ENCODE data around the gene XPNPEP3. TPM values are rescaled to one million over a fixed set of nuclear protein-coding genes. Genes with fewer than 3 reads are reported as not detected.
"Not testable (repeated sequence)": the region's sequence is repeated elsewhere in the genome, so short reads cannot be mapped to it uniquely, and the experiment has no call there.

Gene XPNPEP3
- total RNA-seq, 1 donor from 2014 or later: 12.6 TPM

DNA sequence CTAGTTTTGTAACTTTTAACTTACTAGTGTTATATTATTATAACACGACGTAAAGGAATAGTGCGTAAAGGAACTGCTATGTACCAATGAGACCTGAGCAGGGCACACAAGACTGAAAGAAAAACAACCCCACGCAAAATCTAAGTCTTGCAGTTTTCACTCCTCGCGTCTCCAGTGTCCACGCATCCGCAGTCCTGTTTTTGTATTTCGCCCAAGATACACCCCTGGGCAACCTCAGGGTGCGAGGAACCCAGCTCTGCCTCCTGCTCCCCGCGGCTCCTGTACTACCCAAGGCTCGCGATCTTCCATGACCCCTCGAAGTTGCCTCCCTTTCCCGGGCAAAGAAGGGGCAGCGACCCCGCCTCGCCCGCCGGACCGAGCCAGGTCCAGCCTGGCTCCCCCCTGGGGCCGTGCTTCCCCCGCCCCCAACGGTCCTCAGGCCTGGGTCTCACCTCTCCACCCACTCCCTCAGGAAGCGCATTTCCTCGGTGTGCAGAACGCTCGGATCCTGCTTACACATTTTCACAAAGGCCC, 902 bp upstream of the XPNPEP3 start:
- no peak for DNase-seq (ENCODE audit: extremely low read depth, low read depth, low spot score)

DNA sequence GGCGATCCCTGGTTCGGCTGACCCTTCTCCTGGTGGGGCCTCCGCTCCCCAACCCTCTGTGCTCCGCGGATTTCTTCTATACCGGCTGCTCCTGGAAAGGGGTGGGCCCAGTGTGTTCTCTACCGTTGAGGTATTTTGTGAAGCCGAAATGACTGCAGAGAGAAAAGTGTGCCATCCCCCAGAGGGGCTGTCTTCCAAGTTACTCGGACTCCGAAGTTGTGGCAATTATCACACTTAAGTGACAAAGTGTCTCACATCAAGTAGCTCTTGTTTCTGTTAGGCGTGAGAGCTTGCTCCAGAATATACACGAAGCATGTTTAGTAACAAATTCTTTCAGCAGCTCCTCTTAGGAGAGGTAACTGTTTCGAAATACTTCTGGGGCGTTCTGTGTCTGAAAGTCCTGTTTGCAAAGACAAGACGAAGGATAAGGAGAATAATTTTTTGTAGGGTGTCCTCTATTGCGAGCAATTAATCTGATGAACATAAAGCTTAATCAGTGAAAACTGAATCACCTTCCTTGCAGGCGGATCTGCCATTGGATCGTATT, 434 bp downstream of the XPNPEP3 start:
- no peak for DNase-seq (ENCODE audit: extremely low read depth, low read depth, low spot score)

DNA sequence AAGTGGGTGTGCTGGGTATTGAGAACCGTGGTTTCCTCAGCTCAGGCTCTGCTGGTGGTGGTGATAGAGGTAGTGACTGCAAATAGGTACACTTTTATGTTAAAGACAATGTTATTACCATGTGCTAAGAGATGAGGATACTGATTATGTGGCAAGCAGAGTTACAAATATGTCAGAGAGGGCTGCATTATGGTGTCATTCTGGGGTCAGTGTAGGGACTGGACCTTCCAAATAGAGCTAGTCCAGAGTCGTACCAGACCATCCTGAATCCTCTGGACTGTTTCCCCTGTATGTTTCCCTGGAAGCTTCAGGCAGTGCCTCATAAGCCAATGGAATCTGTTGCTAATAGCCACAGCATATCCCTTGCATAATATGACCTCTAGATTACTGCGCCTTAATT, 5.1 kb downstream of the XPNPEP3 start, which contains the start of gene DNAJB7:
Gene DNAJB7, minus strand, starts transcription at position 101 of the 400 bp plus-strand sequence. CDS start 119 bp downstream, outside the sequence.
- no peak for DNase-seq (ENCODE audit: extremely low read depth, low read depth, low spot score)

DNA sequence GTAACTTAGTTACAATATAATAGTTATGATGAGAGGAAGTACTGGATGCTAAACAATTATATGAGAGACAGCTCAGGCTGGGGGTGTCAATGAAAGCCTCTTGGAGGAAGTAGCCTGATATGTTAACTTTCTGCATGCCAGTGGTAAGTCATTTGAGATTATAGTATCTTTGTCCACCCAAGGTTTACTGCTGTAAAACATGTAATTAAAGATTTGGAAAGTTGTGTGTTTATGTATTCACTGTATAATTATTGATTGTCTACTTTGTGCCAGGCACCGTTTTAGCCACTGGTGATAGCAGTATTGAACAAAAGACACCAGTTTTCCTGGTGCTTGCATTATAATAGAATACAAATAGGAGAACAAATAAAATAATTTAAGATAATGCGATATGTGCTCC, 5.6 kb downstream of the XPNPEP3 start:
- DNase-seq (ENCODE audit: extremely low read depth, low read depth, low spot score): no peak

DNA sequence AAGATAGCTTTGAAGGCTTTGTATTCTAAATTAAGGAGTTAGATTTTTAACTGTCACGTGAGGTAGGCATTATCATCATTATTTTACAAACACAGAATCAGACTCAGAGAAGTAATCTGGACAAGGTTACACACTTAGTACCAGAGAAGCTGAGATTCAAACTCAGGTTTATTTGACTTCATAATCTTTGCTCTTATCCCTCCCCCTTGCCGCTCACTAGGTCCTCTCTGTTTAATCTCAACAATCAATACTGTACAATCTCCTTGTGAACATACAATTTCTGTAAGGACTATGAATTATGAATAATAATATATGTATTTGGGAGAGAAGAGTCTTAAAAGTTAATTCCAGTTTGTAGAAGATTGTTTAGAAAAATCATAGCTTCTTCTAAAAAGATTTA, 10.2 kb downstream of the XPNPEP3 start:
- DNase-seq (ENCODE audit: extremely low read depth, low read depth, low spot score): no peak

DNA sequence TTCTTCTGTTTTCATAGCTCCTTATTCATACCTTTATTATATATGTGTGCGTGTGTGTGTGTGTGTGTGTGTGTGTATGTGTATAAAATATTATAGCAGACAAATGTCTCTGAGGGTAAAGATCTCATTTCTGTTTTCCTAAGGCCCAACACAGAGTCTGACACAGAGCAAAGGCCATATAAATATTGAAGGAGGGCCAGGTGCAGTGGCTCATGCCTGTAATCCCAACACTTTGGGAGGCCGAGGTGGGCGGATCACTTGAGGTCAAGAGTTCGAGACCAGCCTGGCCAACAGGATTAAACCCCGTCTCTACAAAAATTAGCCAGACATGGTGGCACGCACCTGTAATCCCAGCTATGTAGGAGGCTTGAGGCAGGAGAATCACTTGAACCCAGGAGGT, 11.4 kb downstream of the XPNPEP3 start:
- not testable (repeated sequence) for DNase-seq (ENCODE audit: extremely low read depth, low read depth, low spot score)

DNA sequence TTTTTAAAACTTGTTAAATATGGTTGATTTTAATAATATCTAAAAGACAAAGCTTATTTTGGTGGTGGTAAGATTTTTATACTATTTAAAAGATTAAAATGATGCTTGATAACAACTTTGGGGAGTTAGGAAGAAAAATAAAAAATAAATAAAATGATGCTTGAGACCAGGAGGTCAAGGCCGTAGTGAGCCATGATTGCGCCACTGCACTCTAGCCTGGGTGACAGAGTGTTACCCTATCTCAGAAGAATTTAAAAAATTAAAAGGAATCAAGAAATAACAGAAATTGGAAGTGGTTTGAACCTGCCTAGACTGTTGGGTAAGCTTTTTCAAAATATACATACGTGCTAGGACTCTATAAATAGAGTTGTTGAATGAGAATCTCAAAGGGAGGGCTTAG, 17.1 kb downstream of the XPNPEP3 start:
- DNase-seq (ENCODE audit: extremely low read depth, low read depth, low spot score): no peak

DNA sequence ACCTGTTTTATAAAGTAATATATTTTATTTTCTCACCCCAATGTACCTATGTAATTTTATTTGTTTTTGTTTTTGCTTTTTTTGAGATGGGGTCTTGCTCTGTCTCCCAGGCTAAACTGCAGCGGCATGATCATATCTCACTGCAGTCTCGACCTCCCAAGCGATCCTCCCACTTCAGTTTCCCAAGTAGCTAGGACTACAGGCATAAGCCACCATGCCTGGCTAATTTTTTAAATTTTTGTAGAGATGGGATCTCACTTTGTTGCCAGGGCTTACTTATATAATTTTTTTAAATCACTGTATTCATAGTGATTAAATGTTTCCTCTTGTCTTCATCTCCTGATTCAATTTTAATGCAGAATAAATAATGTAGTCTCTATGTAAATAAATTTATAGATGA, 18.2 kb downstream of the XPNPEP3 start:
- no peak for DNase-seq (ENCODE audit: extremely low read depth, low read depth, low spot score)

DNA sequence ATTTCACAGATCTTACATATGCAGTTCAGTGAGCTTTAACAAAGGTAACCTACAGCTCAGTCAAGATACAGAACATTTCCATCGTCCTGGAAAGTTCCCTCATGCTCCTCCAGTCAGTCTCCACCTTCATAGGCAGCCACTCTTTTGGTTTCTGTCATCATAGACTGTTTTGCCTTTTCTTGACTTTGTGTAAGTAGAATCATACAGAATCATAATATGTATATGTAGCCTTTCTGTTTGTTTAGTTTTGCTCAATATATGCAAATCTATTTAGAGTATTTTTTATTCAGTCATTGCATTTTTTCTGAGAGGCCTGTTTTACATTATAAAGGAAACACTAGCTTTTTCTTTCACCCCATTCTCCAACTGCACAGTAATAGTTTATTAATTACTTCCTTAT, 20.0 kb downstream of the XPNPEP3 start:
- no peak for DNase-seq (ENCODE audit: extremely low read depth, low read depth, low spot score)

DNA sequence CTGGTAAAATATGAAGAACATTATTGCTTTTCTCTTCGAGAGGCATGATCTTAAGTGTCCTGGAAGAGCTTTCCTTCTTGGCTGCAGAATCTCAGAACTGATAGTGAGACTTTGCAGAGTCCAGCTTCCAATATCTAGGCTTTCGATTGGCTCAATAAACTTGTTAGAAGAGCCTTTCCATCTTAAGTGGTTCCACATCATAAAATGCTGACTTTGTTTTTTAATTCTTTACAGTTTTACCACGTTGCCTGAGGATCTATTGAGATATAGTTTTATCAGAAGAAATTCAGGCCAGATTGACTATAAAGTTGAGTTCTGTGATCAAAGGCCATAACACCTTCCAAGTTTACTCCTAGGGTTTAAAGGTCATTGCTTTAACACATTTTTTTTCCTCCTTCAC, 20.5 kb downstream of the XPNPEP3 start:
- no peak for DNase-seq (ENCODE audit: extremely low read depth, low read depth, low spot score)

DNA sequence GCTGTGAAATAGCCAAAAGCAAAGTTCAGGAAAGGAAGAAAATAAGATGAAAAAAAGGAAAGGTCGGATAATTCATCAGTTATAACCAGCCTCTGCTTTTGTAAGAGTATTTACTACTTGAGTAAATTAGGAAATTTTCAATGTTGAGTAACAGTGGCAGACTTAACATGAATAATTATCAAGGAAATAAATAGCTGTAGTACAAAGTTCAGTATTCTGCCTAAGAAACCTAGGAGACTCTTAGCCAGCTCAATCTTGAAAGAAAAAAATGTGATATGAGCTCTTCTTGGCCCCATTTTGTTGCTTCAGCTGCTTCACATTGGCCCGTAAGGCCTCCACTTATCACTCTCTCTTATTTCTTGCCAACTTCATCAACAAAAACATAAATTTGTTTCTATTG, 22.0 kb downstream of the XPNPEP3 start:
- no peak for DNase-seq (ENCODE audit: extremely low read depth, low read depth, low spot score)

DNA sequence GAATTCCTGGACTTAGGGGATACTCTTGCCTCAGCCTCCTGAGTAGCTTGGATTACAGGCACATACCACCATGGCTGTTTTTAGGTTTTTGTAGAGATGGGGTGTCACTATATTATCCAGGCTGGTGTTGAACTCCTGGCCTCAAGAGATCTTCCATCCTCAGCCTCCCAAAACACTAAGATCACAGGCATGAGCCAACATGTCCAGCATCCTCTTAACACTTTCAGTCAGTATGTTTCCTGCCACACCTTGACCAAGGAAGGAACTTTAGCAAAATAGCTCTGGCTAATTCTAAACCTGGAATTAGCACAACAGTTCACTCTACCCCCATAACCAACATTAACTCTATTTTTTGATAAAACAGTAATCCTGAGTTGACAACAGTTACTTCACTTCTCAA, 32.2 kb downstream of the XPNPEP3 start:
- DNase-seq (ENCODE audit: extremely low read depth, low read depth, low spot score): no peak

DNA sequence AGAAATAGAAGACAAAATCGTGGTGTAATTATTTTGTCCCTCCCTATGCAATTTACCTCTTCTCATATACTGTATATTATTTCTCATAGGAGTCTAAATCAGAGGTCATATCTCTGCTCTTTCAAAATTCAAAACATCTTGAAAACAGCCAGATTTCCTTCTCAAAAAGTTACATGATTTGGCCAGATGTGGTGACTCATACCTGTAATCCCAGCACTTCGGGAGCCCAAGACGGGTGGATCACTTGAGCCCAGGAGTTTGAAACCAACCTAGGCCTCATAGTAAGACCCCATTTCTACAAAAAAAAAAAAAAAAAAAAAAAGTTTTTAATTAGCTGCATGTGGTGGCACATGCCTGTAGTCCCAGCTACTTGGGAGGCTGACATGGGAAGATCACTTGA, 33.9 kb downstream of the XPNPEP3 start:
- no peak for DNase-seq (ENCODE audit: extremely low read depth, low read depth, low spot score)

DNA sequence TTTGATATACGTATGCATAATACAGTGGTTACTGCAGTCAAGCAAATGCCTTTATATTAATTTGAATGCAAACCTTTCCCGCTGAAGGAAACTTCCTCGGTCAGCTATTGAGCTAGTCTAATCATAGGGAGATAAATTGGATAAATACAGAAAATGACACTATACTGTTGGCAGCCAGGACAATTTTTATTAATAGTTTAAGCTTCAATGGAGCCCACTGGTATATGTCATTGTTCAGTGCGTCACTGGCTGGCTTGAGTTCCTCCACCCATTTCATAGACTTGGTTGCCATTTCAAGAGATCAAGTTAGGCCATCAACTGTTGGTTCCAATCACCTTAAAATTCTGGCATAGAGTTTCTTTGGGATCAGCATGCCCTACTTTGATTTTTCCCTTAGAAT, 37.5 kb downstream of the XPNPEP3 start:
- DNase-seq (ENCODE audit: extremely low read depth, low read depth, low spot score): no peak

DNA sequence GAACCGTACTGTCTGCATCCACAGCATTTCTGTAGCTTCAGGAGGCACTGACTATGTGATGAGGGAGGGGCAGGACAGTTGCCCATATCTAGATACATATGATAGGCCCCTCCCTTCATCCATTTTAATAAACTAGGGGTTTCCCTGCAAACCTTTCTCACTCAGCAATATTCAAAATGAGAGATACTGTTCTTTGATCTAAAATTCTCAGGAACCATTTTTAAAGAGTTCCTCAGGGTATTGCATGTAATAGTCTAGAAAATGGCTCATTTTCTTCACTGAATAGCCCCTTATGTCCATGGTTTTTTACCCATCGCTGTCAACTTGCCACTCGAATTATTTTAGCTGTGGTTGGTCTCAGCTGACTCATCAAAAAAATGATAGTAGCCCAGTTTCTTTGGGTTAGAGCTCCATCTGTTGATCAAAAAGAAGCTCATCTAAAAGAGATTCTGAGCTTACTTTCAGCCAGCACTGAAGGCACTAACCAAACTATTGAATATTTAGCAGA, 42.0 kb downstream of the XPNPEP3 start:
- DNase-seq (ENCODE audit: extremely low read depth, low read depth, low spot score): peak; percentile 31

DNA sequence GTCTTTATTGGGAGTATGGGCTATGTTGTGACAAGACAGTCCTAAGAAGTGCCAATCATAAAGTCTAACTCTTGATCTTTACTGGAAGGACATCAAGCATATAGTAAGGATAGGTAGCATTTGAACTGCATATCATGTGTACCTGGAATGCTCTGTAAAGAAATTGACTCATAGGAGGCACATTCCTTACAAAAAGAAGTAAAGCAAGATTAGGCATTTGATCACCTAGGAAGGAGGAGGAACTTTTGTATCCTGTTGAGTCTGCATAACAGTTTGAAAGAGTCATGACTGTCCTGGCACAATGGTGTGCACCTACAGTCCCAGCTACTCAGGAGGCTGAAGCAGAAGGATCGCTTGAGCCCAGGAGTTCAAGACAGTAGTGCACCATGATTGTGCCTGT, 47.2 kb downstream of the XPNPEP3 start:
- DNase-seq (ENCODE audit: extremely low read depth, low read depth, low spot score): no peak

DNA sequence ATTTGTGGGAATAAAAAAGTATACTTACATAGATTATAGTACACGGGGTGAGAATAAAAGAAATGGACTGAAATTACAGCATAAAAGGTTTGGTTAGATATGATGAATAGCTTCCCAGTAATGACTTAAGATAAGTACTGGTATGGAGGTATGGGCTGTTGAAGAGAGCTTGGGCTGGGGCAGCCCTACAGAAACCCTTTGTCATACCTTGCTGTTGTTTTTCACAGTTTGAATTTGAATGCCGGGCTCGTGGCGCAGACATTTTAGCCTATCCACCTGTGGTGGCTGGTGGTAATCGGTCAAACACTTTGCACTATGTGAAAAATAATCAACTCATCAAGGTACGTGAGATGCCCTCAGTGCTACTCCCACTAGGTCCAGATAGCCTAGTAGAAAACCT, 51.9 kb downstream of the XPNPEP3 start:
- DNase-seq (ENCODE audit: extremely low read depth, low read depth, low spot score): no peak

DNA sequence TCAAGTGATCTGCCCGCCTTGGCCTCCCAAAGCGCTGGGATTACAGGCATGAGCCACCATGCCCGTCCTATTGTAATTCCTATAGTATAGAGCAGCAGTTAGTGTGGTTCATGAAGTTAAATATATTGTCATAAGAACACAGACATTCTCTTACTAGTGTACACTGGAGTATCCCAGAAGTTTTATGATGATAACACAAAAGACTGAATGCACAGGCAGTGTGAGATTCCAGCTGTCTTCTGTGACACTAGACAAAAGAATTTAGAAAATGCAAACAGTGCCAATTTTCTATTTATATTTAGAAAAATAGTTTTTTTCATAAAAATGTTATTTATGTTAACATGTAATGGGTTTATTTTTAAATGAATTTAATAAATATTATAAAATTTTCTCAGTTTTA, 54.8 kb downstream of the XPNPEP3 start:
- no peak for DNase-seq (ENCODE audit: extremely low read depth, low read depth, low spot score)

DNA sequence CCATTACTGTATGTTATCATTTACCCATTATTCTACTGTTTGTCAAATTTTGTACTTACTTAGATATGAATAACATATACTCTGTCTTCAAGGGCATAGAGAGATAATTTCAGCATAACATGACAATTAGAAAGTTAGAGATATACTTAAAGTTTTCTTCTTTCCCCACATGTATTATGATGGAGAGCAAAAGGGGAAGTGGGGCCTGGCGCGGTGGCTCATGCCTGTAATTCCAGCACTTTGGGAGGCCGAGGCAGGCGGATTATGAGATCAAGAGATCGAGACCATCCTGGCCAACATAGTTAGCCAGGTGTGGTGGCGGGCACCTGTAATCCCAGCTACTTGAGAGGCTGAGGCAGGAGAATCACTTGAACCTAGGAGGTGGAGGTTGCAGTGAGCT, 56.0 kb downstream of the XPNPEP3 start:
- DNase-seq (ENCODE audit: extremely low read depth, low read depth, low spot score): not testable (repeated sequence)

DNA sequence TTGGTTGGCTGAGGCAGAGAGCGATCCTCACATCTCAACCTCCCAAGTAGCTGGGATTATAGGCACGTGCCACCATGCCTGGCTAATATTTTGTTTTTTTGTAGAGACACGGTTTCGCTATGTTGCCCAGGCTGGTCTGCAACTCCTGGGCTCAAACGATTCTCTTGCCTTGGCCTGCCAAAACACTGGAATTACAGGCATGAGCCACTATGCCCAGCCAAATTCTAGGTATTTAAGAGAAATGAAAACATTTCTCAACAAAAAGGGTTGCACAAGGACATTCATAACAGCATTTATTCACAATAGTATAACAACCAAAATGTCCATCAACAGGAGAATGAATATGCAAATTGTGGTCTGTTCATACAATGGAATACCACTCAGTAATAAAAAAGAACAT, 62.5 kb downstream of the XPNPEP3 start:
- no peak for DNase-seq (ENCODE audit: extremely low read depth, low read depth, low spot score)

DNA sequence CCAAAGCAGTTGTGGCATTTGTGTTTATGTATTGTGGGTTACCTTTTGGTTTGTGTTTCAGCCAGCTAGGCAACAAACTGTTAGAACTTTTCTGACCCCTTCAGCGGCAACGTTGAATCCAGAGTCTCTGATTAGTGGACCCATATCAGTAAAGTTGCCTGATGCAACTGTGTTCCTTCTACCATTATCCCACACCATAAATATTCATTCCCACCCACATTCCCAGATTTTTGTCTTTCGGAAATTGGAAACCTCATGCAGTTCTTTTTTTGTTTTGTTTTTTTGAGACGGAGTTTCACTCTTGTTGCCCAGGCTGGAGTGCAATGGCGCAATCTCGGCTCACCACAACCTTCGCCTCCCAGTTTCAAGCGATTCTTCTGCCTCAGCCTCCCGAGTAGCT, 63.6 kb downstream of the XPNPEP3 start:
- no peak for DNase-seq (ENCODE audit: extremely low read depth, low read depth, low spot score)

DNA sequence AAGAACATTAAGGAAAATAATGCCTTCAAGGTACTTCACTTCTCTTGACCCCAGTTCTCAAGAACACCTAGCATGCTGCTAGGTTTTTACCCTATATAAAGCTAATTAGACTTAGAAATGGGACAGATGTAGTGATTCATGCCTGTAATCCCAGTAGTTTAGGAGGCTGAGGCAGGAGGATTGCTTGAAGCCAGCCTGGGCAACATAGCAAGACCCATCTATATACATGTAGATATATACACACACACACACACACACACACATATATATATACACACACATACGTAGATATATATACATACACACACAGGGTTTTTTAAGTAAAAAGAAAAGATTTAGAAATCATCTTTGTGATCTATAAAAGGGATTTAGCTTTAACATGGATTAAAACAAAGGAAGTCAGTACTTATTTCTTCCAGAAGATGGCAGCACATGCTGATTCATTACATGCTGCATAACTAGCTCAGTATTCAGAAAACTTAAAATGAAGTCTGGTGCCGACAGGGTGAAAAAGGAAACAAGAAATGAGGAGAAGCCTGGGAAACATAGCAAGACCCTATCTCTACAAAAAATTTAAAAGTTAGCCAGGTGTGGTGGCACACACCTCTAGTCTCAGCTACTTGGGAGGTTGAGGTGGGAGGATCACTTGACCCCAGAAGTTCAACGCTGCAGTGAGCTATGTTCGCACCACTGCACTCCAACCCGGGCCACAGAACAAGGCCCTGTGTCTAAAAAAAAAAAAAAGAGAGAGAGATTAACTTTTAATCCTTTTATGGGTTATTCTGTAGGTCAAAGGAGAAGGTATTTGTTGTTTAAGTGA, 65.7 kb downstream of the XPNPEP3 start:
- peak; percentile 67 for DNase-seq (ENCODE audit: extremely low read depth, low read depth, low spot score)

All from glomerular endothelial cell (primary cell).